Activated B cell treated with CpG ODN at 0.5 μM for 24 hours (primary cell): ENCODE measurements around the gene NYAP2. TPM values are rescaled to one million over a fixed set of nuclear protein-coding genes. Genes with fewer than 3 reads are reported as not detected.

Source experiments
- ATAC-seq: fragments of 200-7000 bp; cut with Tn5 transposase; one replicate; pipeline ENCODE4 v1.10.0; 2021; ENCODE audit warnings: low read depth, mild to moderate bottlenecking, moderate library complexity
- CTCF ChIA-PET: fragments of 350-600 bp; sonication (Branson Sonifier 250); formaldehyde crosslinking; loops from one replicate; lab custom pipeline; 2021; ENCODE audit warnings: antibody characterized with exemption; lab: Charles Lee
- POLR2A ChIA-PET: fragments of 350-600 bp; sonication (Branson Sonifier 250); formaldehyde crosslinking; loops from one replicate; lab custom pipeline; 2021; ENCODE audit warnings: antibody characterized with exemption; lab: Charles Lee
- DNase-seq: peaks from one replicate; pipeline ENCODE4 v3.0.0; 2022
- H3K27ac Mint-ChIP-seq: one replicate; pipeline ENCODE4 v1.8.0; 2020; ENCODE audit warnings: mixed read lengths
- H3K27me3 Mint-ChIP-seq: one replicate; pipeline ENCODE4 v1.8.0; 2021; ENCODE audit warnings: mixed read lengths
- H3K36me3 Mint-ChIP-seq: one replicate; pipeline ENCODE4 v1.8.0; 2021; ENCODE audit warnings: low read depth, mixed read lengths
- H3K4me1 Mint-ChIP-seq: one replicate; pipeline ENCODE4 v1.8.0; 2021; ENCODE audit warnings: mixed read lengths
- H3K4me3 Mint-ChIP-seq: one replicate; pipeline ENCODE4 v1.8.0; 2020; ENCODE audit warnings: mild to moderate bottlenecking, mixed read lengths
- H3K9me3 Mint-ChIP-seq: one replicate; pipeline ENCODE4 v1.8.0; 2020; ENCODE audit warnings: mixed read lengths
- intact Hi-C: fragments of 100-400 bp; cut with micrococcal nuclease; formaldehyde crosslinking; loops from one replicate; pipeline ENCODE4 v1.15.1; 2024
- total RNA-seq: library from RNA; stranded (reverse); gene quantifications from 2 replicates; pipeline ENCODE4 v1.2.3, GENCODE V29; 2022
- TF ChIP-seq, protein P1 (sequence below): fragments of 200-600 bp; IDR thresholded peaks from one replicate; pipeline ENCODE4 v1.8.0; 2022; ENCODE audit warnings: antibody characterized with exemption, mild to moderate bottlenecking

NYAP2 gene
- total RNA-seq, 1 donor from 2014 or later, result 0.07 TPM

GRCh38 chr2:225678792-225679191 lies 279.3 kb downstream of the NYAP2 start:
- intact Hi-C loops, result no loop called here
- no peaks in the 10 kb centered on the region for H3K4me1 Mint-ChIP-seq

GRCh38 chr2:225683258-225683657 lies 283.7 kb downstream of the NYAP2 start:
- Mint-ChIP-seq H3K27me3 (peaks cover 4% of the 10 kb centered on the region), H3K4me3 (no peak overlapping the region), H3K27ac (no peak overlapping the region), H3K9me3 (no peaks in the 10 kb centered on the region), H3K4me1 (no peaks in the 10 kb centered on the region), H3K36me3 (no peaks in the 10 kb centered on the region)
- ATAC-seq, result no peak
- TF ChIP-seq, protein P1, sequence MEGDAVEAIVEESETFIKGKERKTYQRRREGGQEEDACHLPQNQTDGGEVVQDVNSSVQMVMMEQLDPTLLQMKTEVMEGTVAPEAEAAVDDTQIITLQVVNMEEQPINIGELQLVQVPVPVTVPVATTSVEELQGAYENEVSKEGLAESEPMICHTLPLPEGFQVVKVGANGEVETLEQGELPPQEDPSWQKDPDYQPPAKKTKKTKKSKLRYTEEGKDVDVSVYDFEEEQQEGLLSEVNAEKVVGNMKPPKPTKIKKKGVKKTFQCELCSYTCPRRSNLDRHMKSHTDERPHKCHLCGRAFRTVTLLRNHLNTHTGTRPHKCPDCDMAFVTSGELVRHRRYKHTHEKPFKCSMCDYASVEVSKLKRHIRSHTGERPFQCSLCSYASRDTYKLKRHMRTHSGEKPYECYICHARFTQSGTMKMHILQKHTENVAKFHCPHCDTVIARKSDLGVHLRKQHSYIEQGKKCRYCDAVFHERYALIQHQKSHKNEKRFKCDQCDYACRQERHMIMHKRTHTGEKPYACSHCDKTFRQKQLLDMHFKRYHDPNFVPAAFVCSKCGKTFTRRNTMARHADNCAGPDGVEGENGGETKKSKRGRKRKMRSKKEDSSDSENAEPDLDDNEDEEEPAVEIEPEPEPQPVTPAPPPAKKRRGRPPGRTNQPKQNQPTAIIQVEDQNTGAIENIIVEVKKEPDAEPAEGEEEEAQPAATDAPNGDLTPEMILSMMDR, result no peak
- ChIA-PET CTCF (no interaction called here), POLR2A (no interaction called here)
- intact Hi-C loops, result no loop called here
- no peak for DNase-seq

More at GRCh38 chr2:225678792-225679191, 279.3 kb downstream of the NYAP2 start:
- ATAC-seq, result no peak
- no peak overlapping the region for H3K4me3 Mint-ChIP-seq
- ChIA-PET CTCF (interaction anchor here (1.2 kb wide), 2 partner anchors 13 to 1123 kb away, joined by 3 to 4 read pairs; no protein-coding TSS in a partner anchor), POLR2A (no interaction called here)
- TF ChIP-seq, protein P1, result no peak
- no peak for DNase-seq
- H3K27ac Mint-ChIP-seq, result no peak overlapping the region
- H3K9me3 Mint-ChIP-seq, result no peaks in the 10 kb centered on the region
- no peaks in the 10 kb centered on the region for H3K36me3 Mint-ChIP-seq
- peaks cover 5% of the 10 kb centered on the region for H3K27me3 Mint-ChIP-seq

- H3K27ac Mint-ChIP-seq, result no peak overlapping the region
- intact Hi-C loops, result no loop called here
- ATAC-seq (no peak), DNase-seq (no peak)
- no peak overlapping the region for H3K4me3 Mint-ChIP-seq
- no peaks in the 10 kb centered on the region for H3K36me3 Mint-ChIP-seq
- H3K27me3 Mint-ChIP-seq, result no peaks in the 10 kb centered on the region
- TF ChIP-seq, protein P1, result no peak
- ChIA-PET POLR2A (no interaction called here), CTCF (no interaction called here)
- H3K9me3 Mint-ChIP-seq, result no peaks in the 10 kb centered on the region
- no peaks in the 10 kb centered on the region for H3K4me1 Mint-ChIP-seq
Observed at GRCh38 chr2:225690153-225690552, 290.6 kb downstream of the NYAP2 start.

- Mint-ChIP-seq H3K4me3 (no peak overlapping the region), H3K9me3 (no peaks in the 10 kb centered on the region), H3K36me3 (no peaks in the 10 kb centered on the region), H3K27ac (no peak overlapping the region), H3K4me1 (no peaks in the 10 kb centered on the region), H3K27me3 (no peaks in the 10 kb centered on the region)
- TF ChIP-seq, protein P1, result no peak
- no peak for DNase-seq
- ChIA-PET POLR2A (no interaction called here), CTCF (no interaction called here)
- no peak for ATAC-seq
- intact Hi-C loops, result no loop called here
Observed at GRCh38 chr2:225691711-225692110, 292.2 kb downstream of the NYAP2 start.

DNA sequence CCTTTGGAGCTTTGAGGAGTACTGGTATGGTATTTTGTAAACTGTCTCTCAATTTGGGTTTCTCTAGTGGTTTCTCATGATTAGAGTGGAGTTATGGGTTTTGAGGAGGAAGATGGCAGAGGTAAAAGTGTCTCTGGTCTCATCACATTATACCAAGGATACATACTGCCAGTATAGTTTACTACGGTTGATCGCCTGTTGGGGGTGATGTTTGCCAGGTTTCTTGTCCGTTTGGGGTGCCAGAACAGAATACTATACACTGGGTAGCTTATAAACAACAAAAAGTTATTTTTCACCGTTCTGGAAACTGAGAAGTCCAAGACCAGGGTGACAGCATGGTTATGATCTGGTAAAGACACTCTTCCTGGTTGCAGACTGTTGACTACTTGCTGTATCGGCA lies 293.7 kb downstream of the NYAP2 start:
- H3K36me3 Mint-ChIP-seq, result no peaks in the 10 kb centered on the region
- ChIA-PET CTCF (no interaction called here), POLR2A (no interaction called here)
- TF ChIP-seq, protein P1, result no peak
- DNase-seq (no peak), ATAC-seq (no peak)
- H3K4me1 Mint-ChIP-seq, result no peaks in the 10 kb centered on the region
- no peaks in the 10 kb centered on the region for H3K27me3 Mint-ChIP-seq
- no peaks in the 10 kb centered on the region for H3K9me3 Mint-ChIP-seq
- intact Hi-C loops, result no loop called here
- H3K27ac Mint-ChIP-seq, result no peak overlapping the region
- no peak overlapping the region for H3K4me3 Mint-ChIP-seq
